COLO668 (cell line): ENCODE measurements around the gene SORL1.

Experiments
- DNase-seq: peaks from one replicate; lab custom pipeline; 2025; ENCODE audit not compliant: unreplicated experiment; lab: John Stamatoyannopoulos, UW

SORL1 gene

GRCh38 chr11:121581607-121582006 is 129.5 kb downstream of the SORL1 start:
- DNase-seq: no peak

DNA sequence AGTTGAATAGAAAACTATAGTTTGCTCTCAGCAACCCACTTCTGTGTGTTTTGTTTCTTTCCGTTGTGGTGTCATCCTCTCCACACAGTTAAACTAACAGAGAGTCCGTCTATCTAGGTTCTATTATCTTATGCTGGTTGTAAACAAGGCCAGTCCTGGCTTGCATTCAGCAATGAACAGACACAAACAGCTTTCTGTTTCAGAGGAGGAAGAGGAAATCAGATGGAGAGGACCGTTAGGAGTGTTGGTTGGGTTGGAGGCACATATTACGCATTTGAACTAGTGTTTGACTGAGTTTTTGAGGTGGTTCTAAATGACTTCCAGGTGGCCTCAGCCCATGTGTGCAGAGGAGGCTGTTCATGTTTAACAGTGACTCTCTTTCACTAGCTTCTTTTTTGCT is 130.2 kb downstream of the SORL1 start:
- no peak for DNase-seq

DNA sequence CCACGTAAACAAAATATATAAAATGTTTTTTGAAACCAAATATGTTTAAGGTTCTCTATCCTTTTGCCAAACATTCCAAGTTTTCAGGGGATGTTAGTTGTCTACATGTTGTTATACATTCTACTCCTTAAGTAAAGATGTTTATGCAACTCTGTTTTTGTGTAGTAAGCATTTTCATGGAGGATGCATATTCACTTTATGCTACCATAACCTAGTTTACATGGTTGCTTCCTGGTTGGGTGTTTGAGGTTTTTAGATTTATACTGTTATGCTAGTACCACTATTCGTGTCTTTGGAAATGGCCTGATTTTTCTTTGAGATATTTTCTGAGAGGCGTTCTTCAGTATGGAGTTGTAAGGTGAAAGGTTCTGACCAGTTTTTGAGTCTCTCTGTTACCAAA is 131.7 kb downstream of the SORL1 start:
- no peak for DNase-seq

DNA sequence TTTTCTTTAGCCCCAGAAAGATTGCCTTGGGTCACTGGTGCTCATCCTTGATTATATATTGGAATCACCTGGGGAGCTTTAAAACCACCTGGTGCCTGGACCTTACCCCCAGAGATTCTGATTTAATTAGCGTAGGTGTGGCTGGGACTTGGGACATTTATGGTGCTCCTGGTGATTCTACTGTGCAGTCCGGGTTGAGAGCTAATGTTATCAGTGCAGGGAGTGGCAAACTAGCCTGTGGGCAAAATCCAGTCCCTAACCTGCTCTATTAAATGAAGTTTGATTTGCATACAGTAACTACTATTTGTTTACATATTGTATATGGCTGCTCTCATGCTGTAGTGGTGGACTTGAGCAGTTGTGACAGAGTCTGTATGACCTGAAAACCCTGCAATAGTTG is 134.6 kb downstream of the SORL1 start:
- DNase-seq: no peak

DNA sequence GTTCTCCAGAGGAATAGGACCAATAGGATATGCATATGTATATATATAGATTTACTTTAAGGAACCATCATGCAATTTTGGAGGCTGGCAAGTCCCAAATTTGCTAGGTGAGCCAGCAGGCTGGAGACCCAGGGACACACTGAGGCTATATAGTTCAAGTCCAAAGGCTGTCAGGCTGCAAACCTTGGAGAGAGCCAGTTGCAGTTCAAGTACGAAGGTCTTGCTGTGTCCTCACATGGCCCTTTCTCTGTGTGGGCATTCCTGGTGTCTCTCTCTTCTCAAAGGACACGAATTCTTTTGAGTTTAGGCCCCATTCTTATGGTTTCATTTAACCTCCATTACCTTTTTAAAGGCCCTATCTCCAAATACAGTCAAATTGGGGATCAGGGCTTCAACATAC is 135.1 kb downstream of the SORL1 start:
- DNase-seq: no peak

GRCh38 chr11:121588747-121589146 is 136.6 kb downstream of the SORL1 start:
- no peak for DNase-seq

DNA sequence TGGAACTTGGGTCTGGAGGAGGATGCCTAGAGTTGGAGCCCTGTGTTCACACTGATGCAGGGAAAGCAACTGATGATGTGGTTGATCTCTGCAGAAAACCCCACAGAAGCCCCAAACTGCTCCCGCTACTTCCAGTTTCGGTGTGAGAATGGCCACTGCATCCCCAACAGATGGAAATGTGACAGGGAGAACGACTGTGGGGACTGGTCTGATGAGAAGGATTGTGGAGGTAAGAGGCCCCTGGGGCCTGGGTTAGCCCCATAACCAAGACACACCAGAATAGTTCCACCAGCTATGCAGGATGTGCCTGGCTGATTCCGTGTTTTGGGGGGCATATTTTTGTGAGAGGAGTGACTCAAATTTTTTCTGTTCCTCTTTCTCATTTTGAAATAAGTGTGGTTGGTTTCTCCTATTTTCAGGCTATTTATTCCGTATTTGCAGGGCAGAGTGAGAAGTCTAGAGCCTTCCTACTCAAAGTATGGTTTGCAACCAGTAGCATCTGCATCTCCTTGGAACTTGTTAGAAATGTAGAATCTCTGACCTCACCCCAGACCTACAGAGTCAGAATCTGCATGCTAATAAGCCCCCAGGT is 137.9 kb downstream of the SORL1 start:
- DNase-seq: no peak

GRCh38 chr11:121590772-121591404 is 138.8 kb downstream of the SORL1 start:
- no peak for DNase-seq

- DNase-seq: peak; percentile 57
These were observed 139.4 kb downstream of the SORL1 start for GRCh38 chr11:121591405-121592033.

- DNase-seq: no peak
These were observed 140.6 kb downstream of the SORL1 start for GRCh38 chr11:121592708-121593107.

GRCh38 chr11:121595717-121596161 is 143.6 kb downstream of the SORL1 start:
- DNase-seq: no peak

DNA sequence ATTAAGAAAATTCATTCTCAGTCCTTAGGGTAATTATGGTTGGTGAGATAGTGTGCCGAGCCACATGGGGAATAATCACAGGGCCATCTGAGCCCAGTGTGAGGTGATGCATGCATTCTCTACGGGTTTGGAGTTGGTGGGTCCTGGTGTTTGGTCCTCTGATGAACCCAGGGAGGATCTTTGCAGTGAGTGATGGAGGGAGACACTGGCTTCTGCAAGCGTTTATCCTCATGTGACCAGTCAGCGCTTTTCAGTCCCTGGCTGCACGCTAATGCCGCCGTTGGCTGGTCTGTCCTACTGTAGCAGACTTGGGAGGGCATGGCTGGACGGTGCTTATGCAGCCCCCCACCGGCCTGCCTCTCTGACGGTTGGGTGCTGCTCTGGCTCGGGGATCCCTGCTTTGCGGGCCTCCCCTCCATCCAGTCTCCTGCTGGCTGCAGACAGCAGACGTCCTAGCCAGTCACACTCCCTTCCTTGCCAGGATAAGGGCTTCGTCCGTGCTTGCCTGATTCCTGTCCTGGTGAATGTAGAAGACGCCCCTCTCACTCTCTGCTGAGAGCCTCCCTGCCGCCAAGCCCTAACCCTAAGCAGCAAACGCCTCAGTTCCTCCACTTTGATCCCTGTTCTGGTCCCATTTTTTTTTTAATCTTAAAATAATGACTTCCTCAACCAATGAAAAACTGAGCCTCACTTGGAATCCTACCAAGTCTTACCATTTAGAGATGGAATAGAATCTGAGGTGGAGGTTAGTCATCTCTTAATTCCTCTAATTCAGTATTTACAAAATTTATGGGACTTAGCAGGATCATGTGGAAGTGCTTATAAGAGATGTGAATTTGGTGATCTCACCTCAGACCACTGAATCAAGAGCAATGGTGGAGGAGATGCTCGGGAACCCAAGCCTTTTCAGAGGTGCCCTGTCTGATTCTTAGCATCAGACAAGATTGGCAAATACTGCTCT is 144.4 kb downstream of the SORL1 start:
- DNase-seq: no peak

GRCh38 chr11:121603316-121603715 is 151.2 kb downstream of the SORL1 start:
- no peak for DNase-seq

DNA sequence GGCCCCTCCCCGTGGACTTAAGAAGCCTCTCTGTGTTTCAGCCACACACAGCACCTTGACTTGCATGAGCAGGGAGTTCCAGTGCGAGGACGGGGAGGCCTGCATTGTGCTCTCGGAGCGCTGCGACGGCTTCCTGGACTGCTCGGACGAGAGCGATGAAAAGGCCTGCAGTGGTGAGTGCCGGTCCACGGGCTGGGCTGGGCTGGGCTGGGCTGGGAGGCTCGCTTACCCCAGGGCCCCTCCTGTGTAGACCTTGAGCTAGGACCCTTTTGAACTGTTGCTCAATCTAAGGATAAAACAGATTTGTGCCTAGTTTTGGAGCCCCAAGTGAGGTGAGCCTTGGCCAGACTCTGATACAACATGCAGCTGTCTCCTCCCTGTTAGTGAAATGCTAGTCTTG is 152.0 kb downstream of the SORL1 start:
- no peak for DNase-seq

DNA sequence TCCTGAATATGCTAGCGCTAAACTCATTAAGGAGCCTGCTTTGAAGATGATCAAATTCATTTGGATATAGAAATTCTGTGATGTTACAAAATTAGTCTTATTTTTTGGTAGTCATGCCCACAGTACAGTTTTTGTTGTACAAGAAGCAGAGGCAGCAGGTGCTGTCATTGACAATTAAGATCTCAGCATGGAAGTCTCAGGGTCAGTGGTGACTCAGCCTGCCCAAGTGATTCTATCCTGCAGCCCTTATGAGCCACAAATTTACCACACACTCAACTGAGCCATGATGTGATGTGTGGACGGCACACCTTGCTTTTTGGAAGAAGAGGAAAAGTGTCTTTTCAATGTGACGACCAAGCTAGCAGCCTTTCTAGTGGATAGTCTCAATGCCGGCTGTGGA is 154.2 kb downstream of the SORL1 start:
- no peak for DNase-seq

DNA sequence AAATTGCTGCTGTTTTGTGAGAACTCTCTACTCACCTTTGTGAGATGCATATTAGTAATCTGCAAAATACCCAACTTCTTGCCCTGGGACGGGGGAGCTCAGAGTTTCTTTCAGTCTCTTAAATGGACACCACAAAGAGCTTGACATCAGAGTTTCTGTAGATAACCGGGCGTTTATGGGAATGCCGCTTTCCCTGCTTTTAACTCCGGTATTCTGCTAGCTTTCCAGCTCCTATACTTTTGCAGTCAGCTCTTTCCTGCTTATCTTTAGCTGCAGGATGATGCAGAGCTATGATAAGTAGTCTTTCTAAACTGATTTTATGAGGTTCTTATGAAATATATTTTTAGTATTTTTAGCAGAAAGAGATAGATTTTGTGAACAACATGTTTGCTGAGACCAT is 155.2 kb downstream of the SORL1 start:
- DNase-seq: no peak

DNA sequence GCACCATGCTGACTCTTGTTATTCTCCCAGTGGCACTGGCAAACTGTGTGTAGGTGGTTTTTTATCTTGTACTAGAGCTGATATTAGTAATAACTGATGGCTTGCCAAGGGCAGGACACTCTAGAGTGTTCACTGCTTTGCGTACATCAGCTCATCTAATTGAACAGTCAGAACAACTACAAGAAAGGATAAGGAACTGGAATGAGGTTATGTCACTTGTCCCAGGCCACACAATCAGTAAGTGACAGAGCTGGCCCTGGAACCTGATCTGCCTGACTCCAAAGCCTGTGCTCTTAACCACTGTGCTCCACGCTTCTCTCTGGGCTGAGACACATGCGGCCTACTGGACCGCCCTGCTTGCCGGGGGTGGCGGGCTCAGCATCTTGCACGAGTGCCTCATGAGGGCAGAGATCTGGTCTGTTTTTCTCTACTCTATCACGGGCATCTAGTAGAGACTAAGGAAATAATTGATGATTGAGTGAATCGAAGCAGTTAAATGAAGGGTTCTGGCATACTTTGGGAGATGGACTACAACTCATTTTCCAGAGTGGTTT is 156.5 kb downstream of the SORL1 start:
- no peak for DNase-seq

DNA sequence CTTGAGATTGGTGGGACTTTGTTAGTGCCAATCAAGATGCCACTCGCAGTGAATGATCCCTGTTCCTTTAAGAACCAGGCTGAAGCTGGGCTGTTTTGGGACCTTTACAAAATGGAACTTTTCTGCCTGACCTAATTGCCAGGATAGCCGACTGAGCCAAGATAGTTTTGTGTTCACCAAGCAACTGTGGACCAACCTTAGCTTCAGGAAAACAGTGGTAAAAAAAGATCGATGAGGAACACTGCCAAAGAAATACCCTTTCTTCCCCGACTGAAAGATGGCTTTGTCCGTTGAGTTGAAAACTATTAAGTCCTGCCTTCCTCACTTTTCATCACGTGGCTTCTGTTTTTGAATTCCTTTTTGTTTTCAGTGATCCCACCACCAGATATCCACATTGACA is 158.6 kb downstream of the SORL1 start:
- DNase-seq: no peak

- no peak for DNase-seq
These were observed 159.1 kb downstream of the SORL1 start for GRCh38 chr11:121611242-121611641.

GRCh38 chr11:121613724-121614123 is 161.6 kb downstream of the SORL1 start:
- no peak for DNase-seq

DNA sequence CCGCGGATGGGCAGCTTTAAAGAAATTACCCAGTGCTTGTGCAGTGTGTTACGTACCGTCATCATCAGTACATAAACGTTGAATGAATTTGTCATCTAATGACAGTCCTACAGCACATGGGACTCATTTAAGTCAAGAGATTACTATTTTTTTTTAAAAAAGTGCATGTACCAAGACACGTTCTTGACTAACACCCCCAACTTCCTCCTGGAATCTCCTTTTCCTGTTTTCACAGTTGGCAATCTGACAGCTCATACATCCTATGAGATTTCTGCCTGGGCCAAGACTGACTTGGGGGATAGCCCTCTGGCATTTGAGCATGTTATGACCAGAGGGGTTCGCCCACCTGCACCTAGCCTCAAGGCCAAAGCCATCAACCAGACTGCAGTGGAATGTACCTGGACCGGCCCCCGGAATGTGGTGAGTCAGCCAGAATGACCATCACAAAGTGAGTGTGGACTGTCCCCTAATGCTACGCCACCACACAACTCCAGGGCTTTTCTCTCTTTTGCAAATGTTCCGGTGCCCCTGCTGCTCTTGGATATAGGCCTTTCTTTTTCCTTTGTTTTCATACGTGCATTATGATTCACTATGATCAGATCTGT is 162.6 kb downstream of the SORL1 start:
- DNase-seq: no peak
